GM12878 (cell line): ENCODE data around the gene CIAO2B.

Experiments used
- BRCA1 ChIP-seq: IDR thresholded peaks from 2 replicates; pipeline ENCODE4 v1.6.1; 2011; ENCODE audit warnings: low read depth, low read length, improper control_type of control experiment
- EZH2 ChIP-seq: IDR thresholded peaks from 2 replicates; pipeline ENCODE4 v1.6.1; 2012; ENCODE audit warnings: low read depth, mild to moderate bottlenecking, control low read depth, inconsistent platforms, low read length, borderline replicate concordance; ENCODE audit not compliant: control insufficient read depth
- IKZF1 ChIP-seq: fragments of 450-650 bp; conservative IDR thresholded peaks from 2 replicates; pipeline ENCODE4 v1.6.1; 2017; ENCODE audit warnings: antibody characterized with exemption, mild to moderate bottlenecking
- KAT2A ChIP-seq: conservative IDR thresholded peaks from 2 replicates; pipeline ENCODE4 v1.6.1; 2011; ENCODE audit warnings: low read depth, low read length; ENCODE audit not compliant: control insufficient read depth
- POLR2AphosphoS5 ChIP-seq: IDR thresholded peaks from 2 replicates; pipeline ENCODE4 v1.6.1; 2011; ENCODE audit warnings: mild to moderate bottlenecking, low read length, inconsistent platforms
- SIN3A ChIP-seq: IDR thresholded peaks from 2 replicates; pipeline ENCODE4 v1.6.1; 2012; ENCODE audit warnings: low read depth, low read length, improper control_type of control experiment
- TF ChIP-seq, protein P1 (sequence below), 3 experiments: IDR thresholded peaks in 2 of 3; conservative IDR thresholded peaks in 1 of 3; 2 replicates each; pipeline ENCODE4 v1.5.1; 2011; ENCODE audit warnings: low read depth in 3 of 3, low read length in 3 of 3, mild to moderate bottlenecking in 3 of 3, control low read depth in 2 of 3, moderate library complexity in 2 of 3, inconsistent platforms in 1 of 3, mixed read lengths in 1 of 3; ENCODE audit not compliant: control insufficient read depth in 2 of 3, insufficient read depth in 1 of 3; ENCODE audit errors: extremely low read depth in 1 of 3
- TF ChIP-seq, protein P2 (sequence below): IDR thresholded peaks from 2 replicates; pipeline ENCODE4 v1.6.1; 2012; ENCODE audit warnings: low read depth, low read length, improper control_type of control experiment
- TF ChIP-seq, protein P3 (sequence below): fragments of 150-350 bp; IDR thresholded peaks from 2 replicates; pipeline ENCODE4 v1.6.1; 2016; ENCODE audit warnings: low read depth, low read length

DNA sequence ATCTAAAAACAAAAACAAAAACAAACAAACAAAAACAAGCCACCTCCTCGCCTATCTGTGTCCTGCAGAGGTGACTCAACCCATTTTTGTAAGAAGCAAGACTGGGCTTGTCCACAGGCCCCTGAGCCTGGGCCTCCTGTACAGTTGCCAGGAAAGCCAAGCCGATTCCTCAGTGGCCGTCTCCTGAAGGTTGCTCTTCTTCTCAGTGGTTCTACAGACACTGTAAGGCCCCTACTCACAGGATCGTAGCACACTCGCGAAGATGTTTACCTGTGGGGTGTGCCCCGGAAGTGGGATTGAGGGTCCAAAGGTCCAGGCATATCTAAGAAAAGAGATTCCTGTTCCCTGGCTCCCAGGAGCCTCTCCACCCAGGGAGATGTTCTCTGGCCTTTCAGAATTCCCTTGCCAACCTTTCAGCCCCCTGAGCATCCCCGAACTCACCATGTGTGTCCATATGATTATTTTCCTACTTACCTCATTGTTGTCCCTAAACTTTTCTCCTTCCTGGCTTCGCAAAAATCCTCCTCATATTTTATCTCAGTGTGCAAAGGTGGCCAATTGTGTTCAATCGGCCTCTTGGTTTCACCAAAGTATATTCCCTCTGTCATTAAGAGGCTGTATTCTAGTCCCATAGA is 19.4 kb upstream of the CIAO2B start:
- TF ChIP-seq IKZF1: no peak
- no peak for TF ChIP-seq EZH2
- TF ChIP-seq, protein P1, sequence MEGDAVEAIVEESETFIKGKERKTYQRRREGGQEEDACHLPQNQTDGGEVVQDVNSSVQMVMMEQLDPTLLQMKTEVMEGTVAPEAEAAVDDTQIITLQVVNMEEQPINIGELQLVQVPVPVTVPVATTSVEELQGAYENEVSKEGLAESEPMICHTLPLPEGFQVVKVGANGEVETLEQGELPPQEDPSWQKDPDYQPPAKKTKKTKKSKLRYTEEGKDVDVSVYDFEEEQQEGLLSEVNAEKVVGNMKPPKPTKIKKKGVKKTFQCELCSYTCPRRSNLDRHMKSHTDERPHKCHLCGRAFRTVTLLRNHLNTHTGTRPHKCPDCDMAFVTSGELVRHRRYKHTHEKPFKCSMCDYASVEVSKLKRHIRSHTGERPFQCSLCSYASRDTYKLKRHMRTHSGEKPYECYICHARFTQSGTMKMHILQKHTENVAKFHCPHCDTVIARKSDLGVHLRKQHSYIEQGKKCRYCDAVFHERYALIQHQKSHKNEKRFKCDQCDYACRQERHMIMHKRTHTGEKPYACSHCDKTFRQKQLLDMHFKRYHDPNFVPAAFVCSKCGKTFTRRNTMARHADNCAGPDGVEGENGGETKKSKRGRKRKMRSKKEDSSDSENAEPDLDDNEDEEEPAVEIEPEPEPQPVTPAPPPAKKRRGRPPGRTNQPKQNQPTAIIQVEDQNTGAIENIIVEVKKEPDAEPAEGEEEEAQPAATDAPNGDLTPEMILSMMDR (IDR thresholded peaks at IDR 0.05 in 2 of 3, conservative IDR thresholded peaks at IDR 0.05 in 1 of 3; ENCODE audit: control insufficient read depth in 2 of 3, extremely low read depth in 1 of 3, insufficient read depth in 1 of 3, low read depth in 3 of 3, low read length in 3 of 3): no peak
- no peak for TF ChIP-seq BRCA1
- no peak for TF ChIP-seq POLR2AphosphoS5
- TF ChIP-seq, protein P2, sequence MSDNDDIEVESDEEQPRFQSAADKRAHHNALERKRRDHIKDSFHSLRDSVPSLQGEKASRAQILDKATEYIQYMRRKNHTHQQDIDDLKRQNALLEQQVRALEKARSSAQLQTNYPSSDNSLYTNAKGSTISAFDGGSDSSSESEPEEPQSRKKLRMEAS: no peak
- TF ChIP-seq, protein P3, sequence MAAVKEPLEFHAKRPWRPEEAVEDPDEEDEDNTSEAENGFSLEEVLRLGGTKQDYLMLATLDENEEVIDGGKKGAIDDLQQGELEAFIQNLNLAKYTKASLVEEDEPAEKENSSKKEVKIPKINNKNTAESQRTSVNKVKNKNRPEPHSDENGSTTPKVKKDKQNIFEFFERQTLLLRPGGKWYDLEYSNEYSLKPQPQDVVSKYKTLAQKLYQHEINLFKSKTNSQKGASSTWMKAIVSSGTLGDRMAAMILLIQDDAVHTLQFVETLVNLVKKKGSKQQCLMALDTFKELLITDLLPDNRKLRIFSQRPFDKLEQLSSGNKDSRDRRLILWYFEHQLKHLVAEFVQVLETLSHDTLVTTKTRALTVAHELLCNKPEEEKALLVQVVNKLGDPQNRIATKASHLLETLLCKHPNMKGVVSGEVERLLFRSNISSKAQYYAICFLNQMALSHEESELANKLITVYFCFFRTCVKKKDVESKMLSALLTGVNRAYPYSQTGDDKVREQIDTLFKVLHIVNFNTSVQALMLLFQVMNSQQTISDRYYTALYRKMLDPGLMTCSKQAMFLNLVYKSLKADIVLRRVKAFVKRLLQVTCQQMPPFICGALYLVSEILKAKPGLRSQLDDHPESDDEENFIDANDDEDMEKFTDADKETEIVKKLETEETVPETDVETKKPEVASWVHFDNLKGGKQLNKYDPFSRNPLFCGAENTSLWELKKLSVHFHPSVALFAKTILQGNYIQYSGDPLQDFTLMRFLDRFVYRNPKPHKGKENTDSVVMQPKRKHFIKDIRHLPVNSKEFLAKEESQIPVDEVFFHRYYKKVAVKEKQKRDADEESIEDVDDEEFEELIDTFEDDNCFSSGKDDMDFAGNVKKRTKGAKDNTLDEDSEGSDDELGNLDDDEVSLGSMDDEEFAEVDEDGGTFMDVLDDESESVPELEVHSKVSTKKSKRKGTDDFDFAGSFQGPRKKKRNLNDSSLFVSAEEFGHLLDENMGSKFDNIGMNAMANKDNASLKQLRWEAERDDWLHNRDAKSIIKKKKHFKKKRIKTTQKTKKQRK: no peak
- TF ChIP-seq SIN3A: no peak
- TF ChIP-seq KAT2A: no peak
